Activated B cell treated with CpG ODN at 0.5 μM for 24 hours (primary cell): ENCODE data around the gene PI4K2A. TPM values are rescaled to one million over a fixed set of nuclear protein-coding genes. Genes with fewer than 3 reads are reported as not detected.

Experiments
- ATAC-seq: fragments of 200-7000 bp; cut with Tn5 transposase; one replicate; pipeline ENCODE4 v1.10.0; 2021; ENCODE audit warnings: low read depth, mild to moderate bottlenecking, moderate library complexity
- CTCF ChIA-PET: fragments of 350-600 bp; sonication (Branson Sonifier 250); formaldehyde crosslinking; loops from one replicate; lab custom pipeline; 2021; ENCODE audit warnings: antibody characterized with exemption; lab: Charles Lee
- POLR2A ChIA-PET: fragments of 350-600 bp; sonication (Branson Sonifier 250); formaldehyde crosslinking; loops from one replicate; lab custom pipeline; 2021; ENCODE audit warnings: antibody characterized with exemption; lab: Charles Lee
- DNase-seq: peaks from one replicate; pipeline ENCODE4 v3.0.0; 2022
- H3K27ac Mint-ChIP-seq: one replicate; pipeline ENCODE4 v1.8.0; 2020; ENCODE audit warnings: mixed read lengths
- H3K27me3 Mint-ChIP-seq: one replicate; pipeline ENCODE4 v1.8.0; 2021; ENCODE audit warnings: mixed read lengths
- H3K36me3 Mint-ChIP-seq: one replicate; pipeline ENCODE4 v1.8.0; 2021; ENCODE audit warnings: low read depth, mixed read lengths
- H3K4me1 Mint-ChIP-seq: one replicate; pipeline ENCODE4 v1.8.0; 2021; ENCODE audit warnings: mixed read lengths
- H3K4me3 Mint-ChIP-seq: one replicate; pipeline ENCODE4 v1.8.0; 2020; ENCODE audit warnings: mild to moderate bottlenecking, mixed read lengths
- H3K9me3 Mint-ChIP-seq: one replicate; pipeline ENCODE4 v1.8.0; 2020; ENCODE audit warnings: mixed read lengths
- intact Hi-C: fragments of 100-400 bp; cut with micrococcal nuclease; formaldehyde crosslinking; loops from one replicate; pipeline ENCODE4 v1.15.1; 2024
- total RNA-seq: library from RNA; stranded (reverse); gene quantifications from 2 replicates; pipeline ENCODE4 v1.2.3, GENCODE V29; 2022
- TF ChIP-seq, protein P1 (sequence below): fragments of 200-600 bp; IDR thresholded peaks from one replicate; pipeline ENCODE4 v1.8.0; 2022; ENCODE audit warnings: antibody characterized with exemption, mild to moderate bottlenecking

Gene PI4K2A
- total RNA-seq, 1 donor from 2014 or later = 15.0 TPM

DNA sequence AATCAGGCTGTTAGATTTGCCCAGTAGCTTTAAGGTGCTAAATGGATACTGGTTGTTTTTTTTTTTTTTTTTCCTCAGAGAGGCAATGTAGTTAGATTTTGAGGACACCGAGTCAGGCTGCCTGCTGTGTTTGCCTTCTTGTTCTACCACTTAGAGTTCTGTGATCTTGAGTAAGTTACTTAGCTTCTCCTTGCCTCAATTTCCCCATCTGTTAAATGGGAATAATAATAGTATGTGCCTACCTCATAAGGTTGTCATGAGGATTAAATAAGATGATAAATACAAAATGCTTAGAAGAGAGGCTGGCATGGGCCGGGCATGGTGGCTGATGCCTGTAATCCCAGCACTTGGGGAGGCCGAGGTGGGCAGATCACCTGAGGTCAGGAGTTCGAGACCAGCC lies 21.7 kb upstream of the PI4K2A start:
- no peak for DNase-seq
- no peak overlapping the region for H3K27ac Mint-ChIP-seq
- no peak overlapping the region for H3K4me3 Mint-ChIP-seq
- H3K27me3 Mint-ChIP-seq = no peaks in the 10 kb centered on the region
- ChIA-PET POLR2A (no interaction called here), CTCF (no interaction called here)
- H3K4me1 Mint-ChIP-seq = no peaks in the 10 kb centered on the region
- no peaks in the 10 kb centered on the region for H3K36me3 Mint-ChIP-seq
- intact Hi-C loops = no loop called here
- TF ChIP-seq, protein P1, sequence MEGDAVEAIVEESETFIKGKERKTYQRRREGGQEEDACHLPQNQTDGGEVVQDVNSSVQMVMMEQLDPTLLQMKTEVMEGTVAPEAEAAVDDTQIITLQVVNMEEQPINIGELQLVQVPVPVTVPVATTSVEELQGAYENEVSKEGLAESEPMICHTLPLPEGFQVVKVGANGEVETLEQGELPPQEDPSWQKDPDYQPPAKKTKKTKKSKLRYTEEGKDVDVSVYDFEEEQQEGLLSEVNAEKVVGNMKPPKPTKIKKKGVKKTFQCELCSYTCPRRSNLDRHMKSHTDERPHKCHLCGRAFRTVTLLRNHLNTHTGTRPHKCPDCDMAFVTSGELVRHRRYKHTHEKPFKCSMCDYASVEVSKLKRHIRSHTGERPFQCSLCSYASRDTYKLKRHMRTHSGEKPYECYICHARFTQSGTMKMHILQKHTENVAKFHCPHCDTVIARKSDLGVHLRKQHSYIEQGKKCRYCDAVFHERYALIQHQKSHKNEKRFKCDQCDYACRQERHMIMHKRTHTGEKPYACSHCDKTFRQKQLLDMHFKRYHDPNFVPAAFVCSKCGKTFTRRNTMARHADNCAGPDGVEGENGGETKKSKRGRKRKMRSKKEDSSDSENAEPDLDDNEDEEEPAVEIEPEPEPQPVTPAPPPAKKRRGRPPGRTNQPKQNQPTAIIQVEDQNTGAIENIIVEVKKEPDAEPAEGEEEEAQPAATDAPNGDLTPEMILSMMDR = no peak
- no peaks in the 10 kb centered on the region for H3K9me3 Mint-ChIP-seq
- ATAC-seq = no peak

DNA sequence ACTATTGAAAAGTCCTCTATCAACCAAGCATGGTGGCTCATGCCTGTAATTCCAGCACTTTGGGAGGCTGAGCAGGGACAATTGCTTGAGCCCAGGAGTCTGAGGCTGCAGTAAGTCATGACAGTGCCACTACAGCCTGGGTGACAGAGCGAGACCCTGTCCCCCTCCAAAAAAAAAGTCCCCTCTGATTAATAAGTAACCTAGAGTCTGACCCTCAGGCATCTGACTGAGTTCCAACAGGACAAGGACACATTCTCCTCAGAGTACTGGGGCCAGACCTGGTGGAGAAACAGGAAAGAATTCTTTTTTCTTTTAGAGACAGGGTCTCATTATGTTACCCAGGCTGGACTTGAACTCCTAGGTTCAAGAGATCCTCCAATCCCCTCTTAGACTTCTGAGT lies 17.2 kb upstream of the PI4K2A start:
- H3K27me3 Mint-ChIP-seq = no peaks in the 10 kb centered on the region
- no peak overlapping the region for H3K27ac Mint-ChIP-seq
- CTCF ChIA-PET = no interaction called here
- H3K36me3 Mint-ChIP-seq = no peaks in the 10 kb centered on the region
- intact Hi-C loops = no loop called here
- DNase-seq (no peak), ATAC-seq (no peak)
- no peaks in the 10 kb centered on the region for H3K9me3 Mint-ChIP-seq
- H3K4me3 Mint-ChIP-seq = no peak overlapping the region
- POLR2A ChIA-PET = no interaction called here
- H3K4me1 Mint-ChIP-seq = no peaks in the 10 kb centered on the region
- TF ChIP-seq, protein P1 = no peak

DNA sequence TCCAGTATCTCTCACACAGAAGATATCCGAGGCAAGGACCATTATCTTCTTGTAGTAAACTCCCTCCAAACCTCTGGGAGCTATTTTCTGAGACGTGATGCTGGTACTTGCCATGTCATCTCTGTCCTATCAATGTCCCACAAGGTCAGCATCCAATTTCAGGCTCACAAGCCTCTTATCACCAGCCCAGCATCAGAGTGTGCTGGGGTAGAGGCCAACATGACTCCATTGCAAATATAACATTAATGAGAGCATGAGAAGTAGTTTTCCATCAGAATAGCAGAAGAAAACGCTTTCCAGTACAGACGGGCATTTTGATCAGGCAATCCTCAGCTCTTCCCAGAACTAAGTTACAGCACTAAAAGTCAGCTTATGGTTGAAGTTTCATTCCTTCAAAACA lies 12.7 kb upstream of the PI4K2A start:
- Mint-ChIP-seq H3K4me3 (no peak overlapping the region), H3K27ac (no peak overlapping the region), H3K27me3 (no peaks in the 10 kb centered on the region), H3K9me3 (no peaks in the 10 kb centered on the region), H3K36me3 (no peaks in the 10 kb centered on the region), H3K4me1 (peaks cover 5% of the 10 kb centered on the region)
- TF ChIP-seq, protein P1 = no peak
- POLR2A ChIA-PET = no interaction called here
- no peak for ATAC-seq
- CTCF ChIA-PET = no interaction called here
- intact Hi-C loops = no loop called here
- no peak for DNase-seq

DNA sequence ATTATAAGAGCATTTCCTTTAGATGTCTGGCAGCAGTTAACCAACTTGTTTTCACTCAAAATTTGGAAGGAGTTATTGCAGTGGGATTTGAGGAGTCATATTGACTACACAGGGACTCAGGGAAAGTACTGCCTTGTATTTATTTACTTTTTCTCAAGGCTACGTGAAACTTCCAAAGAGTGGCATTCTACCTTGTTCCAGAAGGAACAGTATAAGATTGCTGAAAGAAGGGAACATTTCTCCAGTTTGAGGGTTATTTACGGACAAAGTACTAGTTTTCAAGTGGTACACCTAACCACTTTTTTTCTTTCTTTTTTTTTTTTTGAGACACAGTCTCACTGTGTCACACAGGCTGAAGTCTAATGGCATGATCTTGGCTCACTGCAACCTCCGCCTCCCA lies 12.2 kb upstream of the PI4K2A start:
- ATAC-seq = no peak
- Mint-ChIP-seq H3K27ac (no peak overlapping the region), H3K36me3 (peaks cover 3% of the 10 kb centered on the region), H3K4me3 (no peak overlapping the region), H3K9me3 (no peaks in the 10 kb centered on the region), H3K4me1 (peaks cover 9% of the 10 kb centered on the region), H3K27me3 (no peaks in the 10 kb centered on the region)
- no peak for DNase-seq
- intact Hi-C loops = no loop called here
- TF ChIP-seq, protein P1 = no peak
- CTCF ChIA-PET = no interaction called here
- POLR2A ChIA-PET = no interaction called here

DNA sequence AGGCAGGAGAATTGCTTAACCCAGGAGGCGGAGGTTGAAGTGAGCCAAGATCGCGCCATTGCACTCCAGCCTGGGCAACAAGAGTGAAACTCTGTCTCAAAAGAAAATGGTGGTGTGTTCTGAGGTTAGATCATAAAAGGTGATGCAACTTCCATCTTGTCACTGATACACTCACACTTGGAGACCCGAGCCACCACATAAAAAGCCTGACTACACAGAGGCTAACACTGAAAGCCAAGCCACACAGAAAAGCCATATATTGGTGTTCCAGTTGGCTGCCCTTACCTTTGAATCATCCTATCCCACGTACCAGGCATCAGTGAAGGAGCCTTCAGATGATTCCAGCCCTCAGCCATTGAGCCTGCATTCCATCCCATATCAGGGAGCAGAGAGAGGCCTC lies 11.2 kb upstream of the PI4K2A start:
- TF ChIP-seq, protein P1 = no peak
- H3K9me3 Mint-ChIP-seq = no peaks in the 10 kb centered on the region
- no peak for DNase-seq
- intact Hi-C loops = no loop called here
- H3K27ac Mint-ChIP-seq = no peak overlapping the region
- H3K27me3 Mint-ChIP-seq = no peaks in the 10 kb centered on the region
- ChIA-PET CTCF (no interaction called here), POLR2A (no interaction called here)
- H3K4me3 Mint-ChIP-seq = no peak overlapping the region
- peaks cover 5% of the 10 kb centered on the region for H3K36me3 Mint-ChIP-seq
- no peak for ATAC-seq
- H3K4me1 Mint-ChIP-seq = peaks cover 16% of the 10 kb centered on the region
